ENCODE results near the gene DHX15. TPM values are rescaled to one million over a fixed set of nuclear protein-coding genes. Genes with fewer than 3 reads are reported as not detected.

Gene DHX15
- total RNA-seq, 2 donors from 2014 or later = 138 to 178 TPM

DNA sequence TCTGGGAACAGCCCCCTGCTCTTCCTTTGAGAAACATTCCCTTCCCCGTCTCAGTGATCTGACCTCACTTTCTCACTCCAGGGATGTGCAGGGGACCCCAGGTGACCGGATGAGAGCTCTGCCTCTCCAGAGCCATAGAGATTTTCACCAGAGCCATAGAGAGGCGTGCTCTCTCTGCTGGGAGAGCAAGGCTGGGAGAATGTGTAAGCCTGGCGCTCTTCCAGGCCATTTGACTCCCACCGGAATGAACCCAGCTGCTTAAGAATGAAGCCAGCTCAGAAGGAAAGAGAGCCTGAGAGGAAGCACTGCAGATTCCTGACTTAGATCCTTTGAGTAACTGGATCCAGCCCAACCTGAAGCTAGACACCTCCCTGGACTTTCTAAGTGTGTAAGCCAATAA, 106.4 kb downstream of the DHX15 start:
- H3K9me3 ChIP-seq (ENCODE audit: control insufficient read depth, low read length, poor library complexity, severe bottlenecking) = no peaks in the 10 kb centered on the region
- Mint-ChIP-seq H3K36me3 (ENCODE audit: low read depth) (peaks cover 7% of the 10 kb centered on the region), H3K27ac (no peak overlapping the region), H3K27me3 (peaks cover 62% of the 10 kb centered on the region), H3K4me3 (no peak overlapping the region), H3K4me1 (peaks cover 7% of the 10 kb centered on the region)
- ATAC-seq (no peak), DNase-seq (no peak)

Other genes with a start within 250 kb of the DHX15 start
- gene SOD3, start 211.0 kb upstream of the DHX15 start, total RNA-seq = not detected